CD4-positive, alpha-beta T cell treated with Interleukin-6 for 4 hours (primary cell): ENCODE results near the gene LSM14B.
"Not testable (repeated sequence)": the region's sequence is repeated elsewhere in the genome, so short reads cannot be mapped to it uniquely, and the experiment has no call there.

Experiments
- DNase-seq: peaks from one replicate; pipeline ENCODE4 v3.0.0-alpha.2; 2020; ENCODE audit warnings: mixed read lengths

LSM14B gene

DNA sequence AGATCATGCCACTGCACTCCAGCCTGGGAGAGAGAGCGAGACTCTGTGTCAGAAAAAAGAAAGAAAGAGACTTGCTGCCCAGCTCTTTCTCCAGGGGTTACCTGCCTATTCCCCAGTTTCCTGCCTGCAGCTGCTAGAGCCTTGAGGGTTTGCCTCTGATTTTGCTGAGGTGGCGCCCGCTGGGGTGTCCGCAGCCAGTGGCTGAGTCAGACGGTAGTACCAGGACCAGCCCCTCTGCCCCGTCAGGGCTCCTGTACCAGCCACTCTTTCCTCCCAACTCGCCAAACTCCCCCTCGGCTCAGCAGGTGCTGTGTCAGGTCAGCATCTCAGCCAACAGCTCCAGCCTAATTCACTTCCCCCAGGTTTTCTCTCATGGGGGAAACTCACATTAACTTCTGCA lies 7.4 kb upstream of the LSM14B start:
- no peak for DNase-seq

- DNase-seq: not testable (repeated sequence)
Observed at GRCh38 chr20:62115800-62116407, 6.4 kb upstream of the LSM14B start.

GRCh38 chr20:62116558-62117361 lies 5.5 kb upstream of the LSM14B start:
- no peak for DNase-seq

DNA sequence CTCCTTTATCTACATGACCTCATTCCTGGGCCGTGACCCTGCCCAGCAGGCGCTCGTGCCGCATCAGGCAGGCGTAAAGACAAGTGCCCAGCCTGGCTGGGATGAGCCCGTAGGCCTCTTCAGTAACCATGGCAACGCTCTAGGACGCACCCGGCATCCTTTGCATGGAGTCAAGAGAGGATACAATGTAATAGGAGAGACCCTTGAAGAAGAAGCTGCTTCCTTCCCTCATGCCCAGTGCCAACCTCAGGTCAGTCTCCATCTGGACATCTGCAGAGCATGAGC lies 5.0 kb upstream of the LSM14B start:
- DNase-seq: no peak

- DNase-seq: peak; percentile 84
Observed at GRCh38 chr20:62117658-62118057, 4.6 kb upstream of the LSM14B start.

DNA sequence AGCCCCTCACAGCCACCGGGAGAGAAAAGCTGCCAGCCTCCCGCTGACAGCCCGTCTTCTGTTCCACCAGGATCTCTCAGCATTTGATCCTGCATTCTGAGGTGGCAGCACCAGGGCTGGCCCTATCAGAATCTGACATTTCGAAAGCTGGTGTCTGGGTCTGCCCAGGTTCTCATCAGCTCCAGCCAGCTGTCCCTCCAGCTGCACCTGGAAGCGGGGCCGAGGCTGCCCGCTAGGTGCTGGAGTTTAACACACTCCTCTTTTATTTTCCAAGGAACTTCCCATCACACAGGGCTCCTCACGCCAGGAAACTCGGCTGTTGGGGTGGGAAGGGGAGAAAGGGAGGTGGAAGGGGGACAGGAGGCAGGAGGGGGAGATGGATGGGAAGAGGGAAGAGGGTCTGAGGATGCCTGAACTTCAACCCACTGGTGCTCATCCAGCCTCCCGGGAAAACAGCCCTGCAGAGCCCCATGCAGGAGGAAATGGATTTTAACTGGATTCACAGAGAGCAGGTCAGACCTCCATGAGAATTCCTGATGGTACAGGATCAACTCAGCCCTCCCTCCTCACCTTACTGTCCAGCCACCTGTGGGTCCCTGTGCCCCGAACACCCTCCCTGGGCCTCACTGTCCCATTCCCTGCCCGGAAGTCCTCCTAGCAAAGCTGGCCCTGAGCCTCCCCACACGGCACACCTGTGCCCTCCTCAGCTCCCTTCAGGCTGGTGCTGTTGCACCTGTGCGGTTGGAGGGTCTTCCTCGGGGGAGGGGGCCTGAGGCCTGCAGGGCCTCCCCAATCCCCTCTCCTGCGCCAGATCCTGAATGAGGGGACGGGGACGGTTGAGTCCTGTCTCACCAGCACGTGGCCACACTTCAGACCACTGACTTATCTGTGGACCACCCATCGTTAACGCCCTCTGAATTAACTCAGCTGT lies 3.9 kb upstream of the LSM14B start:
- no peak for DNase-seq

GRCh38 chr20:62119115-62119514 lies 3.2 kb upstream of the LSM14B start:
- no peak for DNase-seq

DNA sequence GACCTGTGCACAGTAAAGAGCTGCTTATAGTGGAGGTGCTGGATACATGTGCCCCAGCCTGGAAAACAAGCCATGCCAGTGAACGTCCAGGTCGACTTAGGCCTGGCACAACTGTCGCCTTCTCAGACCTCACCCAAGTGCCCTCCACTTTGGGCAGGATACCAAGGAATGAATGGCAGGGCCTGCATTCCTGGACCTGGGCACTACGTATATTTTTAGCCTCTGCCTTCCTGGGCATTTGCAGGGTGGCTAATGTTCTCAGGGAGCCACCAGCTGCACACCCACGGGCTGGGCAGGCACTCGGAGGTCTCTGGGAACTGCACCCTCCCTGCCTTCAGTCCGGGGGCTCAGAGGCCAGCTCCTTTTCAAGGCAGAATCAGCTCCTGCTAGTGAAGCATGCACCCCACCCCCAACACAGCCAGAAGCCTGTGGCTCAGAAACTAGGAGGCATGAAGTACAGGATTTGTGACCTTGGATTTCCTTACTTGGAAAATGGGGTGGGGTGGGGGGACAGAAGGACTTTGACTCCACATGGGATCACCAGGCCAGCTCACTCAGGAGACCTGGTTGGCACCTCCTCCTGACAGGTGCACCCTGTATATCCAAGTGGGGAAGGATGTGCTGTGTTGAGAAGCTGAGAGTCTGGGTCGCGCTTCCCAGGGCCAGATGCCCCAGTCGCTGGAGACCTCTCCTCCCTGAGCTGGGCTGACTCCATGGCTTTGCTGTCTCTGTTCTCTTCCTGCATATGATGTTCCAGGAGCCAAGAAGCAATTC lies 2.5 kb upstream of the LSM14B start:
- DNase-seq: no peak

DNA sequence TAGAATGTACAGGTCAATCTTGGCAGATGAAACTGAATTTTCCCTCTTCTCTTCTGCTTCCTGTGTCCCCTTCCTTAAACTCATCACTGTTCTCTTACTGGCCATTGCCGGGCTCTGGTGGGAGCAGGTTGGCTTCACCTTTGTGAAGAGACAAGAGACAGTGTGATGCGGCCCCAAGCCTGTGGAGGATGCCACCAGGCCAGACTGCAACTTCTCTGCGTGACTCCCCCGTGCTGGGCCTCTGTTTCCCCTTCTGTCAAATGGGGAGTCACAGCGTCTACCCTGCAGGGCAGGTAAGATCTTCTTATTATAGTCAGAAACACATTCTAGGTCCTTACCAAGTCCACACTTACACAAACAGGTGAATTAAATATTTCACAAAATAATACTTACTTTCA lies 1.9 kb upstream of the LSM14B start:
- DNase-seq: no peak

DNA sequence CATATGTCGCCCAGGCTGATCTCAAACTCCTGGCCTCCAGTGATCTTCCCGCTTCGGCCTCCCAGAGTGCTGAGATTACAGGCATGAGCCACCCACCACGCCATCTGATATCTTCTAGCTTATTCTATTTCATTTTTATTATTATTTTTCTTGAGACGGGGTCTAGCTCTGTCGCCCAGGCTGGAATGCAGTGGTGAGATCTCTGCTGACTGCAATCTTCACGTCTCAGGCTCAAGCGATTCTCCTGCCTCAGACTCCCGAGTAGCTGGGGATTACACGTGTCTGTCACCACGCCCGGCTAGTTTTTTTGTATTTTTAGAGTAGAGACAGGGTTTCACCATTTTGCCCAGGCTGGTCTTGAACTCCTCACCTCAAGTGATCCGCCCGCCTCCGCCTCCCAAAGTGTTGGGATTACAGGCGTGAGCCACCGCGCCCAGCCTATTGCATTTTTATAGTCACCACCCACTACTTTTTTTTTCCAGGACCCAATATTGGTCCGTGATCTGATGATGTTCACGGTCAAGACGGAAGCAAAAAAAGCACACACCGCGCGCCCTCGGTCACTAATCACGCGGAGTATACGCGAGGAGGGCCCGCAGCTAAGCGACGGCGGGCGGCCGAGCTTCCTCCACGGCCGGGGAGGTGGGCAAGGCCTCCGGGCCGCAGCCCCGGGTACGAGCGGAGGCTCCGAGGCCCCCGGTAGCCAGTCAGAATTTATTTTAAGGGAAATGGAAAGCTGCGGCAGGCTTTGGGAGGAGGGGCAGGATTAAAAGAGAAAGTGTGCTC lies 1.1 kb upstream of the LSM14B start:
- no peak for DNase-seq

GRCh38 chr20:62122654-62123449 lies 577 bp downstream of the LSM14B start:
- peak; percentile 58 for DNase-seq

- DNase-seq: no peak
Observed at GRCh38 chr20:62123450-62124118, 1.3 kb downstream of the LSM14B start.

- DNase-seq: no peak
Observed at GRCh38 chr20:62126141-62126540, 3.9 kb downstream of the LSM14B start.

DNA sequence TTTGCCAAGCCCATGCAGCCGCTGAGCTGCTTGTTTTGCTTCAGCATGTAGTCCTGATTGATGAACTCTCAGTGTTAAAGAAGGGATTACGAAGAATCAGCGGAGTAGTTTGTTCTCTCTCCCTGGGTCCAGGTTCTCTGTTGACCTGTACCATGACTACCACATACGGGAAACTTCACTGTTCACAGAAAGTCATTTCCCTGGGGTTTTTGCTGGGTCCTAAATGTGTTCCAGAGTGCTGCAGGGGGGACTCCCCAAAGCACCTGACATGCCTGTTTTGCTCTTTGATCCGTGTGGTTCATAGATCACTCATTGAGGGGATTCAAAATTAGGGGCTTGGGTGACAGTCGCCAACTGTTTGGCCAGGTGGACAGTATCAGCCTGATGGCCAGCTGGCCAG lies 5.5 kb downstream of the LSM14B start:
- no peak for DNase-seq

DNA sequence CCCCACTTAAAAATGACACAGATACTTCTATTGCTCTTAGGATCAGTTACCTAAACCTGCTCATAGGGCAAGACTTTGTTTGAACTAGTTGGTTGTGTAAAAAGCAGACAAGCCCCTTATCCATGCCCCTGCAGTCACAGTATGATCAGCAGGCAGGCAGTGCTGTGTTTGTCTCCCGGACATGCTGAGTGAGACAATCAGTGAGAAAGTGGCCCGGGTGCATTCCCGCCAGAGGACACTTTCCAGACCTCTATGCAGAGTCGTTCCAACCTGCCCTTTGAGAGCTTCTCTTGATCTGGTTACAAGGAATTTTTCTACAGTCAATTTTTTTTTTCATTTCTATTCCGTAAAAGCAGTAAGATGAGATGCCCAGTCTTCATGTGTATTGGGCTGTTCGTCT lies 6.2 kb downstream of the LSM14B start:
- no peak for DNase-seq

- DNase-seq: no peak
Observed at GRCh38 chr20:62129731-62130531, 7.7 kb downstream of the LSM14B start.

- DNase-seq: no peak
Observed at GRCh38 chr20:62131560-62132320, 9.5 kb downstream of the LSM14B start.

- DNase-seq: no peak
Observed at GRCh38 chr20:62132421-62132820, 10.1 kb downstream of the LSM14B start.
